GM12878 (cell line): ENCODE data around the gene RAB11FIP2. TPM values are rescaled to one million over a fixed set of nuclear protein-coding genes. Genes with fewer than 3 reads are reported as not detected.

Source experiments
- ATAC-seq: fragments of 200-7000 bp; cut with Tn5 transposase; 3 replicates; pipeline ENCODE4 v1.9.1; 2020; ENCODE audit warnings: mild to moderate bottlenecking, moderate library complexity
- BruUV-seq: library from RNA; stranded (reverse); fragments of 400-500 nt; replicated peaks from 2 replicates; lab custom pipeline; 2021; lab: Mats Ljungman, UMichigan
- CTCF ChIA-PET: fragments of 300-600 bp; sonication (Branson Sonifier 250); formaldehyde crosslinking; extraction: SDS; loops from one replicate; lab custom pipeline; 2021; ENCODE audit warnings: inconsistent platforms; lab: Yijun Ruan, JAX
- POLR2A ChIA-PET: fragments of 350-600 bp; formaldehyde crosslinking; extraction: SDS; loops from one replicate; lab custom pipeline; 2021; ENCODE audit warnings: inconsistent platforms; lab: Charles Lee
- RAD21 ChIA-PET: fragments of 300-600 bp; sonication (Branson Sonifier 250); formaldehyde crosslinking; loops from one replicate; lab custom pipeline; 2023; ENCODE audit warnings: antibody characterized with exemption; ENCODE audit not compliant: unreplicated experiment; lab: Charles Lee
- SMC1A ChIA-PET: fragments of 300-600 bp; sonication (Branson Sonifier 250); formaldehyde crosslinking; loops from one replicate; lab custom pipeline; 2023; ENCODE audit not compliant: unreplicated experiment, uncharacterized antibody; lab: Charles Lee
- DNase-seq: peaks from one replicate; pipeline ENCODE4 v3.0.0-alpha.2; 2011; ENCODE audit warnings: low read depth, low spot score
- FAIRE-seq: peaks from 3 replicates; lab custom pipeline; 2011; peaks lifted over from hg19 to GRCh38; lab: Jason Lieb, UNC
- H2AFZ ChIP-seq: 2 replicates; pipeline ENCODE4 v1.6.0; 2011; ENCODE audit warnings: low read depth, low read length, control low read depth; ENCODE audit not compliant: control insufficient read depth
- H3K27ac ChIP-seq: 2 replicates; pipeline ENCODE4 v1.5.1; 2011; ENCODE audit warnings: control low read depth; ENCODE audit not compliant: control insufficient read depth, insufficient read depth
- H3K27me3 ChIP-seq, 2 experiments: replicated peaks in 1 of 2; 2 replicates each; pipeline versions ENCODE4 v1.6.0 to v1.6.1; 2011; ENCODE audit warnings: low read length in 1 of 2; ENCODE audit not compliant: control insufficient read depth in 2 of 2, insufficient read depth in 2 of 2
- H3K36me3 ChIP-seq, 2 experiments: 2 replicates each; pipeline ENCODE4 v1.5.1; 2011; ENCODE audit warnings: low read length in 1 of 2; ENCODE audit not compliant: control insufficient read depth in 2 of 2, insufficient read depth in 2 of 2
- H3K4me1 ChIP-seq: 2 replicates; pipeline ENCODE4 v1.6.1; 2011; ENCODE audit warnings: mild to moderate bottlenecking, low read length, moderate library complexity, mixed read lengths; ENCODE audit not compliant: control insufficient read depth, insufficient read depth
- H3K4me2 ChIP-seq: 2 replicates; pipeline ENCODE4 v1.6.0; 2011; ENCODE audit warnings: control low read depth; ENCODE audit not compliant: control insufficient read depth, insufficient read depth
- H3K4me3 ChIP-seq: fragments of 200-600 bp; sonication (generic); 2 replicates; pipeline ENCODE4 v1.5.1; 2016
- H3K79me2 ChIP-seq: 2 replicates; pipeline ENCODE4 v1.6.0; 2011; ENCODE audit warnings: low read length; ENCODE audit not compliant: control insufficient read depth, insufficient read depth
- H3K9ac ChIP-seq: 2 replicates; pipeline ENCODE4 v1.8.0; 2011; ENCODE audit warnings: low read length, control low read depth, mixed read lengths; ENCODE audit not compliant: control insufficient read depth, insufficient read depth
- H3K9me3 ChIP-seq: replicated peaks from 3 replicates; pipeline ENCODE4 v1.5.1; 2011; ENCODE audit warnings: mild to moderate bottlenecking, low read length; ENCODE audit not compliant: control insufficient read depth, insufficient read depth
- H4K20me1 ChIP-seq: 2 replicates; pipeline ENCODE4 v1.6.0; 2011; ENCODE audit not compliant: control insufficient read depth, insufficient read depth
- E2F4 ChIP-seq: IDR thresholded peaks from 2 replicates; pipeline ENCODE4 v1.6.1; 2012; ENCODE audit warnings: low read depth, low read length, improper control_type of control experiment
- FOXM1 ChIP-seq: IDR thresholded peaks from 2 replicates; pipeline ENCODE4 v1.6.1; 2012; ENCODE audit warnings: low read depth, mild to moderate bottlenecking, inconsistent platforms, low read length, moderate library complexity
- GABPA ChIP-seq: IDR thresholded peaks from 2 replicates; pipeline ENCODE4 v1.6.1; 2014; ENCODE audit warnings: antibody characterized with exemption, low read depth, mild to moderate bottlenecking, inconsistent platforms
- IKZF2 ChIP-seq, 2 experiments: fragments of 450-650 bp; IDR thresholded peaks; 2 replicates each; pipeline ENCODE4 v1.6.1; 2017; ENCODE audit warnings: mild to moderate bottlenecking in 2 of 2, moderate library complexity in 2 of 2
- JUNB ChIP-seq: IDR thresholded peaks from 2 replicates; pipeline ENCODE4 v1.6.1; 2016; ENCODE audit warnings: antibody characterized with exemption, mild to moderate bottlenecking
- JUND ChIP-seq: IDR thresholded peaks from 2 replicates; pipeline ENCODE4 v1.6.1; 2012; ENCODE audit warnings: low read depth, mild to moderate bottlenecking, low read length, improper control_type of control experiment, moderate library complexity
- KLF5 ChIP-seq: fragments of 450-650 bp; IDR thresholded peaks from 2 replicates; pipeline ENCODE4 v1.6.1; 2014; ENCODE audit warnings: mild to moderate bottlenecking; ENCODE audit not compliant: partially characterized antibody
- NFXL1 ChIP-seq: fragments of 450-650 bp; IDR thresholded peaks from 2 replicates; pipeline ENCODE4 v1.6.1; 2017; ENCODE audit warnings: antibody characterized with exemption, mild to moderate bottlenecking, borderline replicate concordance
- POLR2AphosphoS2 ChIP-seq: IDR thresholded peaks from 2 replicates; pipeline ENCODE4 v1.6.1; 2011; ENCODE audit warnings: low read depth, mild to moderate bottlenecking, low read length, improper control_type of control experiment, moderate library complexity
- RUNX3 ChIP-seq: IDR thresholded peaks from 2 replicates; pipeline ENCODE4 v1.6.1; 2012; ENCODE audit warnings: low read length, inconsistent platforms
- SP1 ChIP-seq: IDR thresholded peaks from one replicate; pipeline ENCODE4 v1.6.1; 2011; ENCODE audit warnings: low read depth, low read length
- SUPT20H ChIP-seq: IDR thresholded peaks from 2 replicates; pipeline ENCODE4 v1.6.1; 2011; ENCODE audit warnings: low read depth, mild to moderate bottlenecking, low read length, moderate library complexity, borderline replicate concordance; ENCODE audit not compliant: control insufficient read depth
- WGBS: methylation state at CpG from one replicate; pipeline ENCODE4 v1.1.6; 2016; ENCODE audit warnings: low lambda C conversion rate; ENCODE audit not compliant: insufficient replicate concordance, insufficient coverage; ENCODE audit errors: missing lambda C conversion rate; 5-methylcytosine and 5-hydroxymethylcytosine counted together
- in situ Hi-C: fragments of 300-500 bp; cut with MboI; formaldehyde crosslinking; loops from 9 replicates; pipeline ENCODE4 v1.14.3; 2018; ENCODE audit warnings: mixed read lengths
- intact Hi-C: fragments of 100-400 bp; cut with micrococcal nuclease; formaldehyde crosslinking; loops from one replicate; pipeline ENCODE4 v1.14.2; 2022; ENCODE audit not compliant: unreplicated experiment
- polyA plus RNA-seq, 11 experiments: library from polyadenylated mRNA; depleted of rRNA in 4 of 11; unstranded in 6 of 11; stranded (reverse) in 5 of 11; fragments of >200 nt; fragmentation: Nextera tagmentation in 4 of 11; fragmentation: Illumina TruSeq in 1 of 11; extraction: Ambion mirVana in 4 of 11; extraction: Trizol in 1 of 11; gene quantifications; 1 replicate in 1 of 11; 2 replicates in 10 of 11; pipeline versions ENCODE4 v1.2.1 to v1.2.3, GENCODE V29; 2011 to 2016; ENCODE audit warnings: inconsistent platforms in 2 of 11, missing spikeins in 2 of 11, low read depth in 1 of 11
- total RNA-seq, 4 experiments: library from RNA; depleted of rRNA in 3 of 4; stranded (reverse); fragments of >200 nt in 3 of 4; fragmentation: Illumina TruSeq in 1 of 4; extraction: Trizol in 1 of 4; gene quantifications; 2 replicates each; pipeline versions ENCODE4 v1.2.1 to v1.2.3, GENCODE V29; 2013 to 2021
- TF ChIP-seq, protein P1 (sequence below): IDR thresholded peaks from 2 replicates; pipeline ENCODE4 v1.6.1; 2011; ENCODE audit warnings: low read depth, mild to moderate bottlenecking, low read length, moderate library complexity, borderline replicate concordance; ENCODE audit errors: extremely low read depth
- TF ChIP-seq, protein P2 (sequence below): fragments of 450-650 bp; IDR thresholded peaks from 2 replicates; pipeline ENCODE4 v1.6.1; 2017; ENCODE audit warnings: mild to moderate bottlenecking, moderate library complexity

The RAB11FIP2 gene
- total and polyA plus RNA-seq, 10 of the 15 experiments (the other 5 are each of a cell fraction or from before 2014, with no cell fraction given), result 1.8 to 16.7 (median 4.3) TPM

DNA sequence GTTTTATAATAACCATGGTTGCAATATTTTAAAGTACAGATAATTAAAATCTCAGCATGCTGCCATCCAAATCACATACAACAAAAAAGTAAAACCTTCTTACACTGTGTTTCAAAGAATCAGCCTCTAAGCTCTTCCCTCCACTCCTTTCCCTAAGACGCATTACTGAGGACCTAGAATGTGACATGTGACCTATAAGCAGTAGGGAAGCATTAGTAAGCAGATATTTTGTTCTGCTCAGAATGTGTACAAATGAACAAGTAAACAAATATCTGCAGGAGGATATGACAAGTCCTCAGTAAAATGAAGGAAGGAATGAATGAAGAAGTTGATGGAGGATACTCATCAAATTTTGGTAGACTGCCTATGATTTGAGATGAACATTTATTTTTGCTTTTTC is 49.1 kb downstream of the RAB11FIP2 start:
- Histone ChIP-seq H3K9ac (no peak overlapping the region), H3K27me3 (no peaks in the 10 kb centered on the region), H3K4me1 (no peaks in the 10 kb centered on the region), H3K79me2 (no peaks in the 10 kb centered on the region), H3K4me2 (no peak overlapping the region), H3K4me3 (no peak overlapping the region), H3K27ac (no peak overlapping the region), H3K9me3 (no peaks in the 10 kb centered on the region), H3K36me3 (no peaks in the 10 kb centered on the region), H4K20me1 (no peaks in the 10 kb centered on the region), H2AFZ (no peak overlapping the region)
- TF ChIP-seq SP1 (no peak), SUPT20H (no peak), FOXM1 (no peak), IKZF2 (IDR thresholded peaks at IDR 0.05) (no peak), KLF5 (no peak), NFXL1 (no peak), JUND (no peak)
- BruUV-seq, result no TSS peak
- DNase-seq, result no peak
- ChIA-PET CTCF (no interaction called here), SMC1A (no interaction called here), RAD21 (no interaction called here), POLR2A (no interaction called here)
- 100% methylated on average over 1 of the region's 1 CpG for WGBS
- intact Hi-C loops (no loop called here), in situ Hi-C loops (no loop called here)
- no peak for ATAC-seq
- FAIRE-seq, result no peak

DNA sequence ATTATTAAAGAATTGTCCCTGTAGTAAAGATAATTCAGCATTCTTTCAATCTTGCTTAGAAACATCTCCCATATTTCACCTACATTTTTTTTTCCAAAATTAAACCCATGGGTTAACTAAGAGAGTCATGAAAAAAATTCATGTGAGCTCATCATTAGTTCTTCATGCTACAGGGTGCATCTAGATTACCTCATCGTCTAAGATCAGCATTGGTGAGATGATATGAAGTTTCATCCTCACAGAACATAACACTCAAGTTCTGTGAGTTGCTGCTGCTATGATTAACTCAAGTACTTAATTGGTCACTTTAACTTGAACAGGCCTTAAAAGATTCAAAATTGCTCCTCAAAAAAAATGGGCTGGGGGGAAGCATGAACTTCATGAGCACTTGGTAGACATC is 50.0 kb downstream of the RAB11FIP2 start:
- POLR2A ChIA-PET, result no interaction called here
- Histone ChIP-seq H3K9me3 (no peaks in the 10 kb centered on the region), H2AFZ (no peak overlapping the region), H3K27me3 (no peaks in the 10 kb centered on the region), H3K27ac (no peak overlapping the region), H3K4me1 (no peaks in the 10 kb centered on the region), H3K4me2 (no peak overlapping the region), H3K4me3 (no peak overlapping the region), H3K79me2 (no peaks in the 10 kb centered on the region), H3K9ac (no peak overlapping the region), H4K20me1 (no peaks in the 10 kb centered on the region), H3K36me3 (no peaks in the 10 kb centered on the region)
- WGBS, result 100% methylated on average over 1 of the region's 1 CpG
- no TSS peak for BruUV-seq
- SMC1A ChIA-PET, result no interaction called here
- CTCF ChIA-PET, result no interaction called here
- no peak for ATAC-seq
- no peak for DNase-seq
- FAIRE-seq, result no peak
- intact Hi-C loops (no loop called here), in situ Hi-C loops (no loop called here)
- RAD21 ChIA-PET, result no interaction called here
- TF ChIP-seq, protein P1, sequence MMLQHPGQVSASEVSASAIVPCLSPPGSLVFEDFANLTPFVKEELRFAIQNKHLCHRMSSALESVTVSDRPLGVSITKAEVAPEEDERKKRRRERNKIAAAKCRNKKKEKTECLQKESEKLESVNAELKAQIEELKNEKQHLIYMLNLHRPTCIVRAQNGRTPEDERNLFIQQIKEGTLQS, result no peak
- TF ChIP-seq JUNB (no peak), GABPA (no peak), POLR2AphosphoS2 (no peak), FOXM1 (no peak), RUNX3 (no peak), E2F4 (no peak)
- TF ChIP-seq, protein P2, sequence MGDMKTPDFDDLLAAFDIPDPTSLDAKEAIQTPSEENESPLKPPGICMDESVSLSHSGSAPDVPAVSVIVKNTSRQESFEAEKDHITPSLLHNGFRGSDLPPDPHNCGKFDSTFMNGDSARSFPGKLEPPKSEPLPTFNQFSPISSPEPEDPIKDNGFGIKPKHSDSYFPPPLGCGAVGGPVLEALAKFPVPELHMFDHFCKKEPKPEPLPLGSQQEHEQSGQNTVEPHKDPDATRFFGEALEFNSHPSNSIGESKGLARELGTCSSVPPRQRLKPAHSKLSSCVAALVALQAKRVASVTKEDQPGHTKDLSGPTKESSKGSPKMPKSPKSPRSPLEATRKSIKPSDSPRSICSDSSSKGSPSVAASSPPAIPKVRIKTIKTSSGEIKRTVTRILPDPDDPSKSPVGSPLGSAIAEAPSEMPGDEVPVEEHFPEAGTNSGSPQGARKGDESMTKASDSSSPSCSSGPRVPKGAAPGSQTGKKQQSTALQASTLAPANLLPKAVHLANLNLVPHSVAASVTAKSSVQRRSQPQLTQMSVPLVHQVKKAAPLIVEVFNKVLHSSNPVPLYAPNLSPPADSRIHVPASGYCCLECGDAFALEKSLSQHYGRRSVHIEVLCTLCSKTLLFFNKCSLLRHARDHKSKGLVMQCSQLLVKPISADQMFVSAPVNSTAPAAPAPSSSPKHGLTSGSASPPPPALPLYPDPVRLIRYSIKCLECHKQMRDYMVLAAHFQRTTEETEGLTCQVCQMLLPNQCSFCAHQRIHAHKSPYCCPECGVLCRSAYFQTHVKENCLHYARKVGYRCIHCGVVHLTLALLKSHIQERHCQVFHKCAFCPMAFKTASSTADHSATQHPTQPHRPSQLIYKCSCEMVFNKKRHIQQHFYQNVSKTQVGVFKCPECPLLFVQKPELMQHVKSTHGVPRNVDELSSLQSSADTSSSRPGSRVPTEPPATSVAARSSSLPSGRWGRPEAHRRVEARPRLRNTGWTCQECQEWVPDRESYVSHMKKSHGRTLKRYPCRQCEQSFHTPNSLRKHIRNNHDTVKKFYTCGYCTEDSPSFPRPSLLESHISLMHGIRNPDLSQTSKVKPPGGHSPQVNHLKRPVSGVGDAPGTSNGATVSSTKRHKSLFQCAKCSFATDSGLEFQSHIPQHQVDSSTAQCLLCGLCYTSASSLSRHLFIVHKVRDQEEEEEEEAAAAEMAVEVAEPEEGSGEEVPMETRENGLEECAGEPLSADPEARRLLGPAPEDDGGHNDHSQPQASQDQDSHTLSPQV, result no peak
